ENCODE results near the gene MYO3B.

Gene MYO3B

GRCh38 chr2:170181602-170182001, 3.7 kb downstream of the MYO3B start:
- no peaks in the 10 kb centered on the region for H4K20me1 ChIP-seq
- no peaks in the 10 kb centered on the region for H3K27me3 ChIP-seq
- H3K9ac ChIP-seq, result no peak overlapping the region
- H3K36me3 ChIP-seq, result no peaks in the 10 kb centered on the region
- TF ChIP-seq Cebpa-rat (IDR thresholded peaks at IDR 0.05), result no peak
- no peaks in the 10 kb centered on the region for H3K4me1 ChIP-seq
- no peak overlapping the region for H3K27ac ChIP-seq
- no peak overlapping the region for H3K4me3 ChIP-seq
- peaks cover 12 to 18% (median 16%) of the 10 kb centered on the region in 11 experiments for H3K9me3 ChIP-seq (replicated peaks in 1 of 11)
- H3K4me2 ChIP-seq, result no peak overlapping the region

DNA sequence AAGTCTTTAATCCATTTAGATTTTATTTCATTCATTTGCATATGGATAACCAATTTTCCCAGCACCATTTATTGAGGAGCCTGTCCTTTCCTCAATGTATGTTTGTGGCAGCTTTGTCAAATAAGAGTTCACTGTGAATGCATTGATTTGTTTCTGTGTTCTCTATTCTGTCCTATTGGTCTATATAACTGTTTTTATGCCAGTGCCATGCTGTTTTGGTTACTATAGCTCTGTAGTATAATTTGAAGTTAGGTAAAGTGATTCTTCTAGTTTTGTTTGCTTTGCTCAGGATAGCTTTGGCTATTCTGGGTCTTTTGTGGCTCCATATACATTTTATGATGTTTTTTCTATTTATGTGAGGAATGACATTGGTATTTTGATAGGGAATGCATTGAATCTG, 7.4 kb downstream of the MYO3B start:
- no peak overlapping the region for H3K4me3 ChIP-seq
- H3K36me3 ChIP-seq, result no peaks in the 10 kb centered on the region
- no peak overlapping the region for H3K4me2 ChIP-seq
- no peak overlapping the region for H3K9ac ChIP-seq
- H4K20me1 ChIP-seq, result no peaks in the 10 kb centered on the region
- H3K27ac ChIP-seq, result no peak overlapping the region
- no peak for TF ChIP-seq Cebpa-rat (IDR thresholded peaks at IDR 0.05)
- no peaks in the 10 kb centered on the region for H3K27me3 ChIP-seq
- H3K9me3 ChIP-seq (replicated peaks in 1 of 11), result peaks cover 21 to 50% (median 42%) of the 10 kb centered on the region in 11 experiments
- H3K4me1 ChIP-seq, result no peaks in the 10 kb centered on the region

GRCh38 chr2:170189757-170190156, 11.8 kb downstream of the MYO3B start:
- no peak for TF ChIP-seq Cebpa-rat (IDR thresholded peaks at IDR 0.05)
- H4K20me1 ChIP-seq, result no peaks in the 10 kb centered on the region
- H3K27me3 ChIP-seq, result no peaks in the 10 kb centered on the region
- no peak overlapping the region for H3K27ac ChIP-seq
- H3K4me2 ChIP-seq, result no peak overlapping the region
- H3K36me3 ChIP-seq, result no peaks in the 10 kb centered on the region
- peaks cover 34 to 64% (median 47%) of the 10 kb centered on the region in 11 experiments for H3K9me3 ChIP-seq (replicated peaks in 1 of 11)
- no peak overlapping the region for H3K9ac ChIP-seq
- H3K4me3 ChIP-seq, result no peak overlapping the region
- H3K4me1 ChIP-seq, result no peaks in the 10 kb centered on the region

GRCh38 chr2:170190172-170190571, 12.2 kb downstream of the MYO3B start:
- H4K20me1 ChIP-seq, result no peaks in the 10 kb centered on the region
- H3K9me3 ChIP-seq (replicated peaks in 1 of 11), result peaks cover 31 to 61% (median 44%) of the 10 kb centered on the region in 11 experiments
- no peak overlapping the region for H3K27ac ChIP-seq
- no peak overlapping the region for H3K4me2 ChIP-seq
- no peak overlapping the region for H3K9ac ChIP-seq
- H3K4me1 ChIP-seq, result no peaks in the 10 kb centered on the region
- H3K27me3 ChIP-seq, result no peaks in the 10 kb centered on the region
- no peak overlapping the region for H3K4me3 ChIP-seq
- H3K36me3 ChIP-seq, result no peaks in the 10 kb centered on the region
- TF ChIP-seq Cebpa-rat (IDR thresholded peaks at IDR 0.05), result no peak

DNA sequence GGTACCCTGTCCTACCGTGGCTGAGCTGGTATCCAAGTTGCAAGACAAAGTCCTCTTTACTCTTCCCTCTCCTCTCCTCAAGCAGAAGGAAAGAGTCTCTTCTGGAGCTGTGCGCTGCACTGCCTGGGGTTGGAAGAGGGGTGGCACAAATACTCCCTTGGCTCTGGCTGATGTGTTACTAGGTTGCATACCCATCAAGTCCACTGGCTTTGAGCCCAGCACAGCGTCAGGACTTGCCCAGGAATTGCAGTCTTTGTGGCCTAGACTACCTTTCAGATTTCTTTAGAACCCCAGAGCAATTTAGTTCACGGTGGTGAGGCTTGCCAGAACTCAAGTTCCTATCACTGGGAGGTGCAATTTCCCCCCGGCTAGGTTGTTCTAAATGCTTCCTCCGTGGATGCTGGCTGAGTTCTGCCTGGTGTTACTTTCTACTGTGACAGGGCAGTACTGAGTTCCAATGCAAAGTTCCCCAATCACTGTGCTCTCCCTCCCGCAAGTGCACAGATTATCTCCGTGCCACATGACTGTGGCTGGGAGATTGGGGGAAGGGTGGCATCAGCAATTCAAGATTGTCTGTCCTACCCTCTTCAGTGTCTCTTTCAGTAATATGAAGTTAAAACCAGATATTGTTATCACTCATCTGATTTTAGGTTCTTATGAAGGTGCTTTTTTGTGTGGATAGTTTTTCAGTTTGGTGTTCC, 13.4 kb downstream of the MYO3B start:
- no peak overlapping the region for H3K4me2 ChIP-seq
- no peaks in the 10 kb centered on the region for H3K4me1 ChIP-seq
- H3K9ac ChIP-seq, result no peak overlapping the region
- H3K27me3 ChIP-seq, result no peaks in the 10 kb centered on the region
- no peaks in the 10 kb centered on the region for H3K36me3 ChIP-seq
- H3K4me3 ChIP-seq, result no peak overlapping the region
- H4K20me1 ChIP-seq, result no peaks in the 10 kb centered on the region
- peaks cover 21 to 50% (median 32%) of the 10 kb centered on the region in 11 experiments for H3K9me3 ChIP-seq (replicated peaks in 1 of 11)
- no peak overlapping the region for H3K27ac ChIP-seq
- TF ChIP-seq Cebpa-rat (IDR thresholded peaks at IDR 0.05), result no peak

- H3K4me2 ChIP-seq, result no peak overlapping the region
- no peak overlapping the region for H3K4me3 ChIP-seq
- no peaks in the 10 kb centered on the region for H3K27me3 ChIP-seq
- H3K4me1 ChIP-seq, result peaks cover 0 to 3% (median 2%) of the 10 kb centered on the region in 10 experiments; a peak in 10 of 20 replicates
- no peak for TF ChIP-seq Cebpa-rat (IDR thresholded peaks at IDR 0.05)
- no peaks in the 10 kb centered on the region for H3K36me3 ChIP-seq
- 0 out of 22 replicates have a peak, but pooled peaks cover 0 to under 1% (median 0%) of the 10 kb centered on the region in 11 experiments for H3K9me3 ChIP-seq (replicated peaks in 1 of 11)
- no peaks in the 10 kb centered on the region for H4K20me1 ChIP-seq
- H3K9ac ChIP-seq, result no peak overlapping the region
- no peak overlapping the region for H3K27ac ChIP-seq
These were observed 19.0 kb downstream of the MYO3B start for GRCh38 chr2:170196963-170197362.

- Histone ChIP-seq H3K36me3 (no peaks in the 10 kb centered on the region), H3K4me1 (peaks cover 0 to 12% (median 9%) of the 10 kb centered on the region in 10 experiments; a peak in 13 of 20 replicates), H3K4me2 (no peak overlapping the region), H3K9me3 (replicated peaks in 1 of 11) (no peaks in the 10 kb centered on the region), H3K9ac (no peak overlapping the region), H3K27me3 (no peaks in the 10 kb centered on the region), H4K20me1 (no peaks in the 10 kb centered on the region), H3K4me3 (no peak overlapping the region), H3K27ac (no peak overlapping the region)
- TF ChIP-seq Cebpa-rat (IDR thresholded peaks at IDR 0.05), result no peak
These were observed 23.3 kb downstream of the MYO3B start for GRCh38 chr2:170201275-170201674.

- Histone ChIP-seq H3K4me1 (peaks cover 0 to 12% (median 9%) of the 10 kb centered on the region in 10 experiments; a peak in 13 of 20 replicates), H4K20me1 (no peaks in the 10 kb centered on the region), H3K4me2 (peak overlapping the region in 8 of 11 experiments; percentile 6 to 44 (median 30); a peak in 15 of 22 replicates), H3K9ac (no peak overlapping the region), H3K27me3 (no peaks in the 10 kb centered on the region), H3K27ac (peak overlapping the region in 2 of 11 experiments; percentile 37 to 44; a peak in 3 of 22 replicates), H3K9me3 (replicated peaks in 1 of 11) (no peaks in the 10 kb centered on the region), H3K36me3 (no peaks in the 10 kb centered on the region), H3K4me3 (no peak overlapping the region)
- no peak for TF ChIP-seq Cebpa-rat (IDR thresholded peaks at IDR 0.05)
These were observed 23.9 kb downstream of the MYO3B start for GRCh38 chr2:170201734-170202393.

GRCh38 chr2:170202437-170202836, 24.5 kb downstream of the MYO3B start:
- H3K36me3 ChIP-seq, result no peaks in the 10 kb centered on the region
- no peaks in the 10 kb centered on the region for H4K20me1 ChIP-seq
- H3K4me3 ChIP-seq, result no peak overlapping the region
- peaks cover 0 to under 1% (median 0%) of the 10 kb centered on the region in 11 experiments; a peak in 1 of 22 replicates for H3K9me3 ChIP-seq (replicated peaks in 1 of 11)
- H3K4me1 ChIP-seq, result peaks cover 0 to 12% (median 9%) of the 10 kb centered on the region in 10 experiments; a peak in 13 of 20 replicates
- peak overlapping the region in 8 of 11 experiments; percentile 6 to 44 (median 30); a peak in 15 of 22 replicates for H3K4me2 ChIP-seq
- H3K27ac ChIP-seq, result peak overlapping the region in 2 of 11 experiments; percentile 37 to 44; a peak in 3 of 22 replicates
- H3K27me3 ChIP-seq, result no peaks in the 10 kb centered on the region
- TF ChIP-seq Cebpa-rat (IDR thresholded peaks at IDR 0.05), result no peak
- no peak overlapping the region for H3K9ac ChIP-seq
